NCI-H2029 treated with DMSO at 0.1 percent for 48 hours (cell line): ENCODE data around the gene IRF2.
A peak's percentile ranks its signal among the peaks of the same experiment; 100 is the strongest.

Experiments
- DNase-seq: peaks from one replicate; lab custom pipeline; 2025; lab: John Stamatoyannopoulos, UW

The IRF2 gene

DNA sequence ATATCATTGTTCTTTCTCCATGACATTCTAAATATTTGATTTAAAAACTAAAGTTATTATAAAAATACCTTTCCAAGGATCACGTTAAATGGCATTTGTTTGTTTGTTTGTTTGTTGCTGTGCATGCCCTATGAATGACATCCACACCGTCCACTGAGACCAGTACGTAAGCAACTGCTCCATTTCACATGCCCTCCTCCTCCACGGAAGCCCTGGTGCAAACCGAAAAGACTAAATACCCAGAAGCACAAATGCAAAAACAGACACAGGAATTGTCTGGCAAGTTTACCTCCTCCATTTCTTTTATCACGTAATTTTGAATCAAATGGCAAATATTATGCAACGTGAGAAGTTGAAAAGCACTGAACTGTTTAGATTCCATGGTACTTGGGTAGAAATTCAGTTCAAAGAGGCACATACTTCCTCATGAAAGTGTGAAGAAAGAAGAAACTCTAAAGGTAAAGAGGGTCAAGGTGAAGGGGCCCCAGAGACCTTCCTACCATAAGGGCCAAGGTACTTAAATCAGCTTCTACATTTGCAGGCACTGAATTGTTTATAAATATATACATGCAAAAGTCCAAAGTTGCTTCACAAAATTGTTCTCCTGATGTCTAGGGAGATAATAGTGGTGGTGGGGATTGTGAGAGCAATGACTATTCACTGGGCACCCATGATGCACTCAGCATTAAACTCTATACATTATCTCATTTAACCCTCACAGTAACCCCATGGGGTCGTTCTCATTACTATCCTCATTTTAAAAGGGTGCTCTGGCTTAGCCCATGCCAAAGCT, 23.4 kb downstream of the IRF2 start:
- no peak for DNase-seq

DNA sequence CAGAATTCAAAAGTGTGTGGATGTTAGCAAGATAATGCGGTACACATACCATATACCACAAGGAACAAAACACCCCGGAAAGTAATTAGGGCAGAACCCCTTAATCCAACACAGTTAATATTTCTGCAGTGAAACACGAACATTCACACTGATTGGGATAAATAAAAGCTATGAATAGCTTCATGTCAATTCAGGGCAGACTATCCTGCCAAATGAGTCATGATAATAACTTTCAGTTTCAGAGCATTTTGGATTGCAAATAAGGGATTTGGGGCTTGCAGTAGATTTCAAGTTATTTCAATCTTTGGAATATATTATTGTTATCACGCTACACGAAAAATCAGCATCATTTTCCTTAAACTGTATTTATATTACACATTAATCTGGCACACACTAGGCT, 24.3 kb downstream of the IRF2 start:
- no peak for DNase-seq

DNA sequence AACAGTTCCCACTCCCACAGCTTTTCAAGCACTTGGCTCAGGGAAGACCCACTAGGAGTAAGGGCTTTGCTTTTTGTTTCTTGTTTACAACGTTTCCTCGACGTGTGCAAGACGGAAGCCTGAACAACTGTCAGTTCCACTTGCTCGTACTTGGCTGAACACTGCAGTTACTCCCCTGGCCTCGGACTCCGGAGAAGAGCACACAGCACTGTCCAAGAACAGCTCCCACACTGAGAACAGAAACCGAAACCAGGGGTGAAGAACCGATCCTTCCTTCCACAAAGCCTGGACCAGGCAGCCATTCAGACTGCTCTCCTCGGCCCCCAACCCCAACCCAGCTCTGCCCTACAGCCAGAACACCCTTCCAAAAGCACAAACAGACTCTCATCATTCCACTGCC, 25.5 kb downstream of the IRF2 start:
- peak; percentile 16 for DNase-seq

DNA sequence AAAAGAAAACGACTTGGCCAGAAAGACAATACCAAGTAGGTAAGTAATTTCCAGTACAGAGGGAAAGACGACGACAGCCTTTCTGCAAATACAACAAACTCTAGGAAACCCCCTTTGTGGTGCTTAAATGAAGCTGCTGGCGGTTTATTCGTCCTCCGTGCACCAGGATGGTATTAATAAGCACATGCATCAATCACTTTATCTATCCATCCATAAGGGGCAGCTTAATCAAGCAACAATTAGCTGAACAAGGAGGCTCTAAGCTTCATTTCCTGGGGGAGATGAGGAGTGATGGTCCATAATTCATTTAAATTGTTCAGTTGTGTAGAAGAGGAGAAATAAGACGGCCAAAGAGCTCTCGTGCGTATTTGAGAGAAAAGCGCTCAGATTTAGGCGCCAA, 26.2 kb downstream of the IRF2 start:
- DNase-seq, result no peak

DNA sequence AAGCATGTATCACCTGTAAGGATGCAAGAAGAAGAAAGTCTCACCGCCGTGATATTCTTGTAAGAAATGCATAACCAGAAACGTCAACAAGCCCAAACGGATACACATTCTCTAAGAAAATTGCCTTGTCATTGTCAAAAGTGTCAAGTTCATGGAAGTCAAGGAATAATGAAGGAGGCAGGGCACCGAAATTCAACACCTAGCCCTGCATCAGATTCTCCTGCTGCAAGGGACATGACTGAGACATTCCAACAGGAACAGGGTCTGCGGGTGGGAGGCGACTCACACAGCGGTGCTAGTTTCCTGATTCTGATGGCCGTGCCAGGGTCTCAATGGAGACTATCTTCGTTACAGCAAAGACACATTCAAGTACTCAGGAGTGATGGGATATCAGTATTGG, 26.7 kb downstream of the IRF2 start:
- no peak for DNase-seq

DNA sequence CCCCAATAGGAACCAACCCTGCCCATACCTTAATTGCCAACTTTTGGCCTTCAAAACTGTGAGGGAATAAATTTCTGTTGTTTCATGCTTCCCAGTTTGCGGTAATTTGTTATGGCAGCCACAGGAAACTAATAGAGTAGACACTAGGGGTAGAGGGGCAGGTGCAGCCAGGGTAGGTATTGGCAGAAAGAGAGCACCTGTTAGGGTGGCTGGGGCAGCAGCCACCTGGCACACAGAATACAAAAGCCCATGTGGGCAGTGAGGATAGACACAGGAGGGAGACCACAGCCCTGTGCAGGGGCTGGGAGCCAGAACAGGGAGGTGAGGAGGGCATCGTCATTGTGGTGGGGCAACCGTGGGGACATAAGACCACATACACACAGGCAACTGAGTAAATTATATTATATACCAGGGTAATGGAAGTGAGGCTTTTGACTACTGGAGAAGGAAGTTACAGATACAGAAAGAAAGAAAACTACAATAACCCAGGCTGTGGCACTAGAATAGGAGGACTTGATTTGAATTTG, 28.2 kb downstream of the IRF2 start:
- peak; percentile 61 for DNase-seq

DNA sequence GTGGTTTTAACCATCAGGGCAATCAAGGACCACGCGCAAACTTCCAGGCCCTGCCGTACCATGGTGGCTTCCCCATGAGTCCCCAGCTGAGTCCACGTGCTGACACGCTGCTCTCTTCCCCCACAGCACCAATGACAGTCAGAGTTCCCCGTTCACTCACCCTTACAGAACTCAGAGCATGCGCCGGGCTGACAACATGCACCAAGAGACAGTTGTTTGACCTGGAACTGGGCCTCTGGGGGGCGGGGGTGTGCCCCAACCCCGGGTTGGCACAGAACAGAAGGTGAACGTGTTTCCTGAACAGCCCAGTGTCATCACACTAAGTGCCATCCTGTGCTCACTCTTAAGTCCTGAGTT, 29.4 kb downstream of the IRF2 start:
- no peak for DNase-seq

DNA sequence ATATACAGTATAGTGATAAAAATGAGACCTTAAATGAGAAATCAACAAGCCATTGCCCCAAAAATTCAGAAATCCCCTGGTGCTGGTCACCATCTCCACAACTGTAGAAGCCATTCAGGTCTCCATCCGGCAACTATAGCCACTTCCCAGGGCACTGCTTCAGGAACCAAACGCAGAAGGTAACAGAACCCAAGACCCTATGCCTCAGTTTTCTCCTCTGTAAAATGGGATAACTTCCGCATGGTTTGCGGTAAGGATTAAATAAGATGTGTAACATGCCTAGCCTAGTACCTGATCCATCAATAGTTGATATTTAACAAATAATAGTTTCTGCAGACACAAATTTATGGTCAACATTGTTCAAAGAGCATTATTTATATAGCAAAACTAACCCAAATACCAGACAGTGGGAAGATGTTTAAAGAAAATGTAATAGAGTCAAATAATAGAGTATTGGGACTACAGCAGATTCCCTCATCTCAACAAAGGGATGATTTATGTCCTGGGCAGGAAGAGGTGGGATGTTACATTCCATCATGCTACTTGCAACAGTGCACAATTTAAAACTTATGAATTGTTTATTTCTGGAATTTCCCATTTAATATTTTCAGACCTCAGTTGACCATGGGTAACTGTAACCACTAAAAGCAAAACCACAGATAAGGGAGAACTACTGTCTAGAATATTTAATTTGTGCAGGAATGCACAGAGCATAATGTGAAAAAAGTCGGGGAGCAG, 30.0 kb downstream of the IRF2 start:
- no peak for DNase-seq

DNA sequence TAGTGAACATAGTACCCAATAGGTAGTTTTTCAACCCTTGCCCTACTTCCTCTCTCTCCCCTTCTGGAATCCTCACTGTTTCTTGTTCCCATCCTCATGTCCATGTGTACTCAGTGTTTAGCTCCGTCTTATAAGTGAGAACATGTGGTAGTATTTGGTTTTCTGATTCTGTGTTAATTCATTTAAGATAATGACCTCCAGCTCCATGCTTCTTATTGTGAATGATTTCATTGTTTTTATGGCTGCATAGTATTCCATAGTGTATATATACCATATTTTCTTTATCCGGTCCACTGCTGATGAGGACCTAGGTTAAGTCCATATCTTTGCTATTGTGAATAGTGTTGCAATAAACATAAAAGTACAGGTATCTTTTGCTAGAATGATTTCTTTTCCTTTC, 31.0 kb downstream of the IRF2 start:
- no peak for DNase-seq

DNA sequence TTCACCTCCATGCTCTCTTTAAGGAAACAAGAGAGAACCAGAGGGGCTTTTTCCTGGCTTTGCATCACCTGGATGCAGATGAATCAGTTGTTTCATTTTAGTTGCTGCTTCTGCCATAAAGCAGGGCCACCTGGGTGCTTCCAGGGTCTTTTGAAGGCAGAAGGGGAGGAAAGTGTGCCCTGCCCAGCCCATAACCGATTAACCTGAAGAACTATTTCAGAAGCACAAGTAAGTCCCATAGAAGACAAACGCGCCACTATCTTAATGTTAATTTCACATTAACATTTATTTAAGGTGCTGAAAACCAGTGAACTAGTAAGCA, 32.1 kb downstream of the IRF2 start:
- no peak for DNase-seq

DNA sequence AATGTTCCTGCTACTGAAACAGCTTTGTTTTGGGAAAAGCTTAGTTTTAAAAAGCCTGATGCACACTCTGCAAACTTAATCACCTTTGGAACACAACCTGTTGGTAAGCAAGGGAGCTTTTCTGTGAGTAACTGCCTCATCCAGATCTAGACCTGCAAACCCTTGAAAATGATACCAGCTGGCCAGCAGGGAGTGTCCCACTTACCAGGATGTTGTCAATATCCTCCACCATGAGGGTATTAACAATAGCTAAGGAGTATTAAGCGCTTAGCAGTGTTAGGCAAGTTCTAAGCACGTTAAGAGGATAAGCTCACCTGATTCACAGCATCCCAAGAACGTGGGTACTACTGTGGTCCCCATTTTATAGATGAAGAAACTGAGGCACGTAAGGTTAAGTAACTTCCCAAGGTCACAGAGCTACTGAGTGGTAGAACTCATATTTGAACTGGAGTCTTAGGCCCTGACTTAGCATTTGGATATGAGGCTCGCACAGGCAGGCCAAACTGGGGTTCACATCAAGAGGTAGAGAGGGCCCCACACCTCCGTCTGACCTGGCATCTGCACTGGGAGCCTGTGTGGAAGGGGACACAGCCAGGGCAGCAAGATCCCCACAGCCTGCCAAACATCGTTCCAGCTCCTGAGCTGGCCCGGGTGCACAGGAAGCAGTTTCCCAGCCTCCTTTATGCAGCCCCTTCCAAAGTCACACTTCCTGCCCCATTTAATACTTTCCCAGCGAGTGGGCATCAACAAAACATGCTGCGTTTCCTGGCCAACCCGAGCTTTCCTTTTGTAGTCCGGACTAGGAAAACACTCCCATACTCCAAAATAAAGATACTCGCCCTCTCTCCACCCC, 32.7 kb downstream of the IRF2 start:
- no peak for DNase-seq

DNA sequence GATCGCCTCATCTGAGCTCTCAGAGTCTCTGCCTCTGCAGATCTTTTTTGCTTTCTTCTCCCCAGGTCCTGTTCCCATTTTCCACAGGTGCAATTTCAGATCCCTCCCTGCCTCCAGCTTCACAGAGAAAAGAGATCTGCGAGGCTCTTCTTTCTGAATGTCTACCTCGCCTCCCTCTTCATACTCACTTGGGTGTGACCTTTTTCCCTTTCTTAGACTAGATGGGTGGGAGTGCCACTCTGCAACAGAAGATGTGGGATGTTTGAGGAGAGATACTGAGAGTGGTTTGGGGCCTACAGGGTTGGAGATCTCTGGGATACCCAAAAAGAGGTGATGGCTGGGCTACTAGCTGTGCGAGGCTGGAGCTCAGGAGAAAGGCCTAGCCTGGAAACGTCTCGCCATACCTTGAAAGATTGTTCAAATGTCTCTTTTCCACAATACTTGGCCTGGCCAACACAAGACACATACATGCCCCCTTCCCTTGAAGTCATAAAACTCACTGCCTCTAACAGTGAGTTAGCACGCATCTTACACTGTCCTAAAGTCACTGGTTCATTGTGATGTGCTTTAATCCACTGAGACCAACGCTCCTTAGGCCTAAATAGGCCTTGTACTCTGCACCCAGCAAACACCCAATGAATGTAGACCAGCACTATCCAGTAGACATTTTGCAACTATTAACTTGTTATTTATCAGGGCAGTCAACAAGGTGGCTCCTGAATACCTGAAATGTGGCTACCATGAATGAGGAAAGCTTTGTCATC, 33.6 kb downstream of the IRF2 start:
- DNase-seq, result no peak

DNA sequence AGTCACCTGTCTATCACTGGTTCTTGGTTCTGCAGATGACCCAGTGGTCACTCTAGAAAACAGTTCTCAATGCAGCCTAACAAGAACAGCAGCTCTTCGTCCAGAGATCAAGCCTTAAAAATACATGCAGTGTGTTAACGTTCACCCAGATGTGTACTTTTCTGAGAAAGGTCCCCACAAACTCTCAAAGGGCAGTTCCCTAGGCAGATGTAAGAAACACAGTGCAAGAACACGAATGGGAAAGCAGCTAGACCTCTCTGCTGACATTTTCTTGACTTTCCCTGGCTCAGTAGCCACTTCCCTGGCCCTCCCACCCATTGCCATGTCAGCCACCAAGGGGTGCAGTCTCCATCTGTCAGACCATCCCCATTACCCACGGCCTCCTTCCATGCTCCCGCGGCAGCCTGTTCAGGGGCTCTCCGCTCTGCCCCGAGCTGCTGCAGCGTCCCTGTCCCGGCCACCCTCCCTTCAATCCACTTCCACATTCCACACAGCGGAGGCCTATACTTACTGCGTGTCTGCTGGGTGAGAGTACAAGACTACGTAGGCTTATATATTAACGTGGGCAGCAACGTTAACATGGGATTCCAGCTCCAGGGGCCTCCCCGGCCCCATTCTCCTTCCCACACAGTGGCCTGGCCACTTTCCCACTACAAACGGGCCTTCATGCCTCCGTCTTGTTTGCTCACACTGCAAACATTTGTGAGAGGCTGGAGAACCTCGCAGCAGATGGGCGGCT, 34.3 kb downstream of the IRF2 start:
- peak; percentile 8 for DNase-seq

DNA sequence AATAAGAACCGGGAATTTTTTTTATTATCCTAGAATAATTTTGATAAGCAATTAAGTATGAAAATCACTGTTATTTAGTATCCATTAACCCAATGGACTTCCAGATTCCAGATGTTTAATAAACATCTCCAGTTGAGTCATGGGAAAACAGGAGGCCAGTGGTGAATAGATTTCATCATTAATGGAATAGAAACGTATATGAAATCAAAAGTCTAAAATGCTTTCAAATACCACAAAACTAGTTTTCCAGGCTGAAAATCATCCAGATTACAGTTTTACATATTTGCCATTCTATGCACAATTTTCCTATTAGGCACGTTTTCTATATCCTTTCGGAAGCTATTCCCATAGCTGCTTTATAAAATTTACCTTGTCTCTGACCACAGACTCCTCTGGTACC, 35.0 kb downstream of the IRF2 start:
- no peak for DNase-seq

DNA sequence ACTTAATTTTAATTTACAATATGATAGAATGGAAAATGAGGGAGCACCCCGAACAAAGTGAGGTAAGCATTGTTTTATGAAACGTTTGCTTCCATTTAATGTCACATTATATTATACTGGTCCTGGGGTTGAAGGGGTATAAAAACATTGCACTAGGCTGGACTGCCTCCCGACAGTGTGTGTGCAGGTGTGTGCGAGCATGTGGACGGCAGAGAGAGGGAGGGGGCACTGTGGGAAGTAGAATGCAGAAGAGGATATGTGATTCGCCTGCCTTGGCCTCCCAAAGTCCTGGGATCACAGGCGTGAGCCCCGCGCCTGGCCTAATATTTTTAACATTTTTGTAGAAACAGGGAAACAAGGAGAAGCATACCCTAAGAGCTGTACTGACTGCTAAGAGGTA, 36.0 kb downstream of the IRF2 start:
- no peak for DNase-seq

DNA sequence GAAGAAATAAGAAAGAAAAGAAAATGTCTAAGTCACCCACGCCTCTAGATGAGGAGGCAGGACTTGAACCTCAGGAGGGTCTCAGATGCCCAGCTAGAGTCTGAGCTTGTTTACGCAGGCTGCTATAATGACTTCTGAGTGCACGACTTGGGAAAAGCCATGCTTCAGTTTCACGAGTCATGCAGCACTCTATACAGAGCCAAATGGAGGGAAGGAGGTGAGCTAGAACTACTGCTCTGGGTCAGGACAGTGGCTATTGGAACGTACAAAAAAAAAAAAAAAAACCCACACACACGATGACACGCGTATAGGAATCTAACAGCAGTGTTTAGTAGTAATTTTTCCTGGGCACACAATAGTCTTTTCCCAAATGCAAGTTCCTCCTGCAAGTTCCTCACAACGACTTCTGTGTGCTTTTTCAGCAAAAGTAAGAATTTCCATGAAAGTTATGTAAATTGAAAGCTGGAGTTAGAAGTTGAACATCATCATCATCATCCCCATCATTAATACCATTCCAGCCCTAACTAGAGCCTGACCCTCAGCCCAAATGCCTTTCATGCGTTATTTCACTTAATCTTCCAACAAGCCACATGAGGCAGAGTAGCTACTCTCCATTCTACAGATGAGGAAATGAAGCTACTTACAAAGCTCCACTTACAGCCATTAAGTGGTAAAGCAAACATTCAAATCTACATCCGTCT, 36.6 kb downstream of the IRF2 start:
- peak; percentile 35 for DNase-seq

DNA sequence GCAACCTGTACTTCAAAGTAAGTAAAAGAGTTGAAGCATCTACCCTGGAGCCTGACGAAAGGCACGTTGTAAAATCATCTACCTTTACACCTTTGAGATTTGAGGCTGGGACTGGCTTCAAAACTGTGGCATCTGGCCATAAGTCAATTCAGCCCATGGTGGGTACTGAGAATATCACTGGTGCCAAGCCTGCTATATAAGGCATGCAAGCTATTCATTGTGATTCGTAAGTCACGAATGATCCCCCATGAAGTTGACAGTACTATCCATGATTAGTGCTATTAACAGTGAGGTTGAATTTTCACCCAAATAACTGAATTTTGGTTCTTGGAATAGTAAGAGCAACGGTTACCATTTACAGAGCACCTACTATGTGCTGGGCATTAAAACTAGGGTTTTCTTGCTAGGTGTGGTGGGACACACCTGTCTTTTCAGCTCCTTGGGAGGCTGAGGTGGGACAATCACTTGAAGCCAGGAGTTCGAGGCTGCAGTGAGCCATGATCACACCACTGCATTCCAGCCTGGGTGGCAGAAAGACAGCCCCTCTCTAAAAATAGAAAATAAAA, 39.8 kb downstream of the IRF2 start:
- no peak for DNase-seq

DNA sequence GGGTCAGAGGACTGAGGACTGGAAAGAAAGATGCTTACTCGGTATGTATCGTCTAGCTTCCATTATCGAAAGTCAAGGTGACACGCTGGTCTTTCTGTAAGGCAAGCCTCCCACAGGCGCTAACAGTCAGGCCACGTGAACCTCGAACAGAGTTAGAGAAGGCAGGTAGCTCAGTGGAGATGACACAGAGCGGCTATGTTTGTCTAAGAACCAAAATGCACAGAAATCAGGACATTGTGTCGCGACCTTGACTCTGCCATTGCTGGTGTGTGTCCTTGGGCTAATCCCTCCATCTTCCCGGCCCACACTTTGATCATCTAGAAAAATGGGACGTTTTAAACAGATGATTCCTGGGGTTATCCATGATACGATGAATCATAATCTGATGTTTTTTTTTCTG, 40.3 kb downstream of the IRF2 start:
- DNase-seq, result no peak

DNA sequence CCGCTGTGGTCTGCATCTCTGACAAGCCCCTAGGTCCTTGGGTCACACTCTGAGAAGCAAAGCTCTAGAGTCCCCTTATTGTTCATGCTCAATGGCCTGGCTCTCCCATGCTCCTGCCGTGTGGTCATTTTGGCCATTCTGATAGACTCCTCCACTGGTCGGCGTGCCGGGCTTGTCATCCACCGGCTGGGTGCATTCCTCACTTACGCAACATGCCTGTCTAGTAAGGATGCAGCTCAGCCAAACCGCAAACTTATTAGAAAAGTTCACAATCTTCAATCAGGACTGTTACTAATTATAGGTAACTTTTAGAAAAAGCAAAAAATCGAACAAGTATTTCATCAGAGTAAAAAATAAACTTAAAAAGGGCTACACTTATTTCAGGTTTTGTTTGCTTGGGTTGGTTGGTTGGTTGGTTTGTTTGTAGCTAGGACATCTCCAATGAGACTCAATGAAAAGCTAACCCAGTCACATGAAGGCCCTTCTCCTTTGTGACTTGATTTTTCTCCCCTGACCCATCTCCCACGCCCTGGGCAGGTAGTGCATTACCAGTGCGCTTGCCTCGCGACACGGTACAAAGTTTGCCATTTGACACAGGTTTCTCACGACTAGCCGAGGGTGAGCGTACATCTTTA, 41.0 kb downstream of the IRF2 start:
- DNase-seq, result no peak
